ENCODE measurements around the gene IRF4. TPM values are rescaled to one million over a fixed set of nuclear protein-coding genes. Genes with fewer than 3 reads are reported as not detected.

The IRF4 gene
- total and polyA plus RNA-seq, 2 donors (not counting 1 experiment from before 2014, with no cell fraction given) = 75.7 to 142 TPM

DNA sequence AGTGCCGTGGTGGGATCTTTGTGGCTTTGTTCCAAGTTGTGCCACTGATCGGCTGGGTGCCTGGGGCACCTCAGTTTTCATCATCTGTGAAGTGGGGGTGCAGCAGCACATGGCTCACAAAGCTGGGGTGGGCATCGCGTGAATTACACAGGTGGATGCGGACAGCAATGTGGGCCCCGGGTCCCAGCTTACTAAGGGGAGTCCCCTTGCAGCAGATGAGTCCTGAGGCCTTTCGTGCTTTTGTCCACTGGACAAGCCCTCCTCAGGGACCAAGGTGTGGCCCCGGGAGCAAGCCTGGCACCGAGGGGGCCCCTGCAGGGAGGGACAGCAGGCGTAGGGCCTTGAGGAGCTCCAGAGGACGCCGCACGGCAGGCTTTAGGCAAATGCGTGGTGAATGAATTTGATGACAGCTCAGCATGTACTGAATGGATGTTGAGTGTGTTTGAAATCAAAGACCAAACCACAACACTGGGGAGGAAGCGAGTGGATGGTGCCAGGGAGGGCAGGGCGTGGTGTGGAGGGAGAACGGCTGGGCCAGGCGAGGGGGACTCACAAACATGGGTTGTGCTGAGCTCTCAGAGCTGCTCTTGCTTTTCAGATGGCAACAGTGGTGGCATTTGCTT lies 53.2 kb downstream of the IRF4 start:
- intact Hi-C loops (cut with micrococcal nuclease) = no loop called here
- no peak for ATAC-seq (ENCODE audit: low read depth)
- no peak overlapping the region for H3K27ac ChIP-seq (ENCODE audit: low read length in 2 of 2)

More for the DNA sequence above, 53.2 kb downstream of the IRF4 start:
- no peaks in the 10 kb centered on the region for H4K20me1 ChIP-seq (ENCODE audit: control insufficient read depth, insufficient read depth, low read length, poor library complexity, severe bottlenecking)
- H3K9ac ChIP-seq (ENCODE audit: low read length) = no peak overlapping the region
- H3K4me1 Mint-ChIP-seq = peaks cover 14% of the 10 kb centered on the region
- H3K4me3 ChIP-seq (ENCODE audit: control extremely low read depth in 1 of 5, extremely low read depth in 1 of 5, insufficient read depth in 1 of 5, low read depth in 2 of 5, low read length in 4 of 5) = no peak overlapping the region
- no peak for TF ChIP-seq EZH2 (IDR thresholded peaks at IDR 0.05; ENCODE audit: borderline replicate concordance, insufficient read depth, low read depth, low read length, poor library complexity, severe bottlenecking)
- TF ChIP-seq, protein P1, sequence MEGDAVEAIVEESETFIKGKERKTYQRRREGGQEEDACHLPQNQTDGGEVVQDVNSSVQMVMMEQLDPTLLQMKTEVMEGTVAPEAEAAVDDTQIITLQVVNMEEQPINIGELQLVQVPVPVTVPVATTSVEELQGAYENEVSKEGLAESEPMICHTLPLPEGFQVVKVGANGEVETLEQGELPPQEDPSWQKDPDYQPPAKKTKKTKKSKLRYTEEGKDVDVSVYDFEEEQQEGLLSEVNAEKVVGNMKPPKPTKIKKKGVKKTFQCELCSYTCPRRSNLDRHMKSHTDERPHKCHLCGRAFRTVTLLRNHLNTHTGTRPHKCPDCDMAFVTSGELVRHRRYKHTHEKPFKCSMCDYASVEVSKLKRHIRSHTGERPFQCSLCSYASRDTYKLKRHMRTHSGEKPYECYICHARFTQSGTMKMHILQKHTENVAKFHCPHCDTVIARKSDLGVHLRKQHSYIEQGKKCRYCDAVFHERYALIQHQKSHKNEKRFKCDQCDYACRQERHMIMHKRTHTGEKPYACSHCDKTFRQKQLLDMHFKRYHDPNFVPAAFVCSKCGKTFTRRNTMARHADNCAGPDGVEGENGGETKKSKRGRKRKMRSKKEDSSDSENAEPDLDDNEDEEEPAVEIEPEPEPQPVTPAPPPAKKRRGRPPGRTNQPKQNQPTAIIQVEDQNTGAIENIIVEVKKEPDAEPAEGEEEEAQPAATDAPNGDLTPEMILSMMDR (IDR thresholded peaks at IDR 0.05) = no peak
- WGBS (ENCODE audit: insufficient coverage) = 61% methylated on average over 17 of the region's 18 CpGs
- H2AFZ ChIP-seq (ENCODE audit: insufficient read depth, low read depth, low read length, poor library complexity, severe bottlenecking) = no peak overlapping the region
- ChIA-PET POLR2A (no interaction called here), CTCF (no interaction called here)
- H3K27me3 ChIP-seq (replicated peaks in 1 of 4; ENCODE audit: control extremely low read depth in 1 of 4, control insufficient read depth in 3 of 4, insufficient read depth in 4 of 4, low read length in 3 of 4) = no peaks in the 10 kb centered on the region
- no peak overlapping the region for H3K4me3 Mint-ChIP-seq
- no peak overlapping the region for H3K4me2 ChIP-seq (replicated peaks; ENCODE audit: low read depth, low read length, poor library complexity, severe bottlenecking)
- no peak overlapping the region for H3K27ac Mint-ChIP-seq
- no peak for DNase-seq
- no peaks in the 10 kb centered on the region for H3K36me3 ChIP-seq (replicated peaks in 1 of 2; ENCODE audit: control extremely low read depth in 1 of 2, control insufficient read depth in 1 of 2, extremely low read depth in 1 of 2, insufficient read depth in 2 of 2, low read length in 1 of 2)
- H3K9me3 ChIP-seq (ENCODE audit: control extremely low read depth in 1 of 3, control insufficient read depth in 2 of 3, insufficient read depth in 1 of 3, low read length in 2 of 3) = no peaks in the 10 kb centered on the region
- H3K4me1 ChIP-seq (ENCODE audit: control insufficient read depth in 2 of 2, insufficient read depth in 2 of 2, low read length in 2 of 2) = peaks cover 0 to 15% of the 10 kb centered on the region in 2 donors
- H3K79me2 ChIP-seq (ENCODE audit: control insufficient read depth, insufficient read depth, low read length) = no peaks in the 10 kb centered on the region
- H3K27me3 Mint-ChIP-seq = no peaks in the 10 kb centered on the region
- H3K9me3 Mint-ChIP-seq (ENCODE audit: insufficient read depth) = no peaks in the 10 kb centered on the region

All from B cell (primary cell).